ENCODE results near the gene TMEM236.

Gene TMEM236

GRCh38 chr10:17733620-17734019 is 18.4 kb upstream of the TMEM236 start:
- Mint-ChIP-seq H3K4me1 (no peaks in the 10 kb centered on the region), H3K9me3 (no peaks in the 10 kb centered on the region), H3K4me3 (no peak overlapping the region), H3K27ac (peak overlapping the region; percentile 28), H3K27me3 (no peaks in the 10 kb centered on the region), H3K36me3 (no peaks in the 10 kb centered on the region)
- DNase-seq (no peak), ATAC-seq (replicated peaks) (no peak)

GRCh38 chr10:17734432-17735080 is 17.4 kb upstream of the TMEM236 start:
- Mint-ChIP-seq H3K9me3 (no peaks in the 10 kb centered on the region), H3K4me3 (no peak overlapping the region), H3K27me3 (no peaks in the 10 kb centered on the region), H3K27ac (no peak overlapping the region), H3K36me3 (no peaks in the 10 kb centered on the region), H3K4me1 (no peaks in the 10 kb centered on the region)
- DNase-seq, result no peak
- ATAC-seq (replicated peaks), result no peak

- ATAC-seq (replicated peaks), result no peak
- no peak for DNase-seq
- Mint-ChIP-seq H3K27ac (no peak overlapping the region), H3K9me3 (no peaks in the 10 kb centered on the region), H3K27me3 (no peaks in the 10 kb centered on the region), H3K36me3 (no peaks in the 10 kb centered on the region), H3K4me3 (no peak overlapping the region), H3K4me1 (no peaks in the 10 kb centered on the region)
Measured at GRCh38 chr10:17735166-17735941, 16.6 kb upstream of the TMEM236 start.

DNA sequence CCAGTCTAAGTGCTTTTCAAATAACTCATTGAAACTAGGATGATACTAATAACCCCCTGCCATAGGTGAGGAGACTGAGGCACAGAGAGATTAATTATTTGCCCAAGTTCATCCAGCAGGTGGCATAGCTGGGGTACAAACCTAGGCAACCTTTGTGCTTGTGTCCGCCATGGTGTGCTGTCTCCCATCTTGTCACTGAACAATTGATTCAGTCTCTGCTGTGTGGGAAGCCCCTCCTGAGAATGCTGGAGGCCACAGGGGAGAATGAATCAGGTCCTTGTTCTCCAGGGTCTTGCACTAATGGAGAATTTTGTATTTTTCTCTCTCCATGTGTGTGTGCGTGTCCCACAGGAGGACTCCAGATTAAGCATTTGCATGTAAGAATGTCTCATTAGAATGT is 15.8 kb upstream of the TMEM236 start:
- ATAC-seq (replicated peaks), result no peak
- Mint-ChIP-seq H3K9me3 (no peaks in the 10 kb centered on the region), H3K27me3 (no peaks in the 10 kb centered on the region), H3K4me1 (no peaks in the 10 kb centered on the region), H3K4me3 (no peak overlapping the region), H3K36me3 (no peaks in the 10 kb centered on the region), H3K27ac (no peak overlapping the region)
- no peak for DNase-seq

DNA sequence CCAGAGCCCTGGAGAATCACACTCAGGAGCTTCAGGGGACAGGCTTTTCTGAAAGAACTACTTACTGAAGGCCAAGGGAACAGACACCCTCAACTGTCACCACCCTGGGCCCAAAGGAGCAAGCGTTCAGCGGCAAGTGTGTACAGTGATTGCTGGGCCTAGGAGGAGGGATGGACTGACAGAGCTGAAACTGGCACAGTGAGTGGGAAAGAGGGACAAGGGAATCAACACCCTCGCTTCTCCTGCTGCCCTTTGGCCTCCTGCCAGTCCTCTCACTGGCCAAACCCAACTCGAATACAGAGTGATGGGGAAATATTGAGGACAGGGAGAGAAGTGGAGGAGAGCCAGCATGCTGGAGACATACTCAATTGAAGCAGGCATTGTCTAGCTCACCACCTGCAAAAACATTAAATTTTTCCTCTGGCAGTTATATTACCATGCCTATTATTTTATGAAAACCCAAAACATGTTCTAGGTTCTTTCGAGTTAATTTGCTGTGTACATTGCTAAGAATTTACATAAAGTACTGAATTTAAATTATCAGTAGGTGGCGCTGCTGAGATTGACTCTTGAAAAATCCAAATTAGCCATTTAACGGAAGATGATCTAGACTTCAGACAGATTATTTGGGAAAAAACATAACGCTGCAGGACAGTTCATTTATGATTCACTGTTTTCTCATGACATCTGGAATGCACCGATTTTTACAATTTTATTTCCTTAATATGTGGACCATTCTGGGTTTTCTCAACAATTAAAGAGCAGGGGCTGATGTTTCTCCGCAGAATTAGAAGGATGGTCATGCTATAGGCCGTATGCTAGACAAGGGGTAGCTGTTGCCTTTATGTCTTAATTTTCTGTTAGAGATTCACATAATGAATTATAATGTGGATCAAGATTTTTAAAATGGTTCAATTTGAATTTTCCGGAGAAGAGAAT is 14.7 kb upstream of the TMEM236 start:
- DNase-seq, result no peak

GRCh38 chr10:17740668-17741067 is 11.3 kb upstream of the TMEM236 start:
- DNase-seq (no peak), ATAC-seq (replicated peaks) (no peak)
- Mint-ChIP-seq H3K27me3 (no peaks in the 10 kb centered on the region), H3K27ac (no peak overlapping the region), H3K4me1 (peaks cover 2 to 12% of the 10 kb centered on the region in 2 donors), H3K9me3 (no peaks in the 10 kb centered on the region), H3K4me3 (no peak overlapping the region), H3K36me3 (no peaks in the 10 kb centered on the region)

More for the DNA sequence above, 14.7 kb upstream of the TMEM236 start:
- Mint-ChIP-seq H3K27me3 (no peaks in the 10 kb centered on the region), H3K36me3 (no peaks in the 10 kb centered on the region), H3K4me3 (no peak overlapping the region), H3K9me3 (no peaks in the 10 kb centered on the region), H3K27ac (no peak overlapping the region), H3K4me1 (no peaks in the 10 kb centered on the region)
- peak; percentile 31 to 38 for ATAC-seq (replicated peaks)

DNA sequence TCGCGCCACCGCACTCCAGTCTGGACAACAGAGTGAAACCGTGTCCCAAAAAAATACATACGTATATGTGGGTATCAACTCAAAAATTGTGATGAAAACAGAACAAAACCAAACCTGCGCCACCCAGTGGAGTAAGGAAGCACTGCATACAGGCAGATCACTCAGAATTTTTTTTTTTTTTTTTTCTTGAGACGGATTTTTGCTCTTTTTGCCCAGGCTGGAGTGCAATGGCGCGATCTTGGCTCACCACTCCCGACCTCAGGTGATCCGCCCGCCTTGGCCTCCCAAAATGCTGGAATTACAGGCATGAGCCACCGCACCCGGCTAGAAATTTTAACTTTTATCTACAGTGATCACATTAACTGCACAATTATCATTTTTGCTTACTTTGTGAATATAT is 9.1 kb upstream of the TMEM236 start:
- Mint-ChIP-seq H3K36me3 (no peaks in the 10 kb centered on the region), H3K4me3 (no peak overlapping the region), H3K27me3 (no peaks in the 10 kb centered on the region), H3K27ac (no peak overlapping the region), H3K4me1 (peaks cover 2 to 12% of the 10 kb centered on the region in 2 donors), H3K9me3 (no peaks in the 10 kb centered on the region)
- DNase-seq, result peak; percentile 37
- peak in 1 of 2 donors; percentile 36 for ATAC-seq (replicated peaks)

GRCh38 chr10:17743437-17743836 is 8.6 kb upstream of the TMEM236 start:
- ATAC-seq (replicated peaks), result no peak
- Mint-ChIP-seq H3K9me3 (no peaks in the 10 kb centered on the region), H3K27me3 (no peaks in the 10 kb centered on the region), H3K27ac (no peak overlapping the region), H3K4me3 (no peak overlapping the region), H3K4me1 (peaks cover 2 to 12% of the 10 kb centered on the region in 2 donors), H3K36me3 (no peaks in the 10 kb centered on the region)
- no peak for DNase-seq

- no peak overlapping the region for H3K27ac Mint-ChIP-seq
- DNase-seq (no peak), ATAC-seq (replicated peaks) (no peak)
- peaks cover 2 to 12% of the 10 kb centered on the region in 2 donors for H3K4me1 Mint-ChIP-seq
- H3K27me3 Mint-ChIP-seq, result no peaks in the 10 kb centered on the region
- no peaks in the 10 kb centered on the region for H3K36me3 Mint-ChIP-seq
- no peak overlapping the region for H3K4me3 Mint-ChIP-seq
- H3K9me3 Mint-ChIP-seq, result no peaks in the 10 kb centered on the region
Measured at GRCh38 chr10:17744341-17744861, 7.6 kb upstream of the TMEM236 start.

GRCh38 chr10:17747883-17748550 is 4.0 kb upstream of the TMEM236 start:
- ATAC-seq (replicated peaks) (no peak), DNase-seq (no peak)
- H3K27ac Mint-ChIP-seq, result no peak overlapping the region
- H3K27me3 Mint-ChIP-seq, result no peaks in the 10 kb centered on the region
- H3K36me3 Mint-ChIP-seq, result no peaks in the 10 kb centered on the region
- H3K9me3 Mint-ChIP-seq, result no peaks in the 10 kb centered on the region
- H3K4me3 Mint-ChIP-seq, result no peak overlapping the region
- peaks cover 3 to 13% of the 10 kb centered on the region in 2 donors for H3K4me1 Mint-ChIP-seq

- no peaks in the 10 kb centered on the region for H3K36me3 Mint-ChIP-seq
Measured at GRCh38 chr10:17749890-17750289, 2.1 kb upstream of the TMEM236 start.

DNA sequence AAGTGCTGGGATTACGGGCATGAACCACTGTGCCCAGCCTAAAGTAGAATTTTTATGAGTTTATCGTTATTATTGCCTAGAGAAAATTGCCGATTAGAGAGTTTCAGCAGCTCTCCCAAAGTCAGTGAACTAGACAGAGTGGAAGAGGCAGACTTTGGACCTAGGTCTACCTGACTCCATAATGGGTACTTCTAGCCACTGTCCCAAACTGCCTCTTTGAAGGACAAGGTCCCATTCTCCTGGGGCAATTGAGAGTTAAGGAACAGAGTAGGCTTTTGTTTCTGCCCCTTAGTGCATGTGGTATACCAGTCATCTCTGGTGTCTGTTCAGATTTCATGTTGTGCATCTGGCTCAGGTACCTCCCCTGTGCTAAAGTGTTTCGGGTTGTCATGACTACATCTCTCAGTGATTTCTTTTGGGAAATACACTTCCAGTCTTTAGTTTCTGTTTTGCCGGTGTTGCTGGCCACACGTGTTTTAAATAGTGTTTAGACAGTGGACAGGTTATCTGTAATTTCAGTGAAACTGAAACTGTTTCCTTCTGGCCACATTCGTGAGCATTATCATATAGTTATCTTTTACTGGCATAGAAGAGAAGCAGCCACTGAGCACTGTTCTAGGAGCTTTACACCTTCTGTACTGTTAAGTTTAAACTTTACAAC is 4.7 kb downstream of the TMEM236 start:
- DNase-seq, result no peak

More at GRCh38 chr10:17749890-17750289, 2.1 kb upstream of the TMEM236 start:
- no peaks in the 10 kb centered on the region for H3K9me3 Mint-ChIP-seq
- ATAC-seq (replicated peaks), result no peak
- no peak for DNase-seq
- no peak overlapping the region for H3K27ac Mint-ChIP-seq
- H3K4me3 Mint-ChIP-seq, result no peak overlapping the region
- no peaks in the 10 kb centered on the region for H3K27me3 Mint-ChIP-seq
- H3K4me1 Mint-ChIP-seq, result peaks cover 2 to 5% of the 10 kb centered on the region in 2 donors

DNA sequence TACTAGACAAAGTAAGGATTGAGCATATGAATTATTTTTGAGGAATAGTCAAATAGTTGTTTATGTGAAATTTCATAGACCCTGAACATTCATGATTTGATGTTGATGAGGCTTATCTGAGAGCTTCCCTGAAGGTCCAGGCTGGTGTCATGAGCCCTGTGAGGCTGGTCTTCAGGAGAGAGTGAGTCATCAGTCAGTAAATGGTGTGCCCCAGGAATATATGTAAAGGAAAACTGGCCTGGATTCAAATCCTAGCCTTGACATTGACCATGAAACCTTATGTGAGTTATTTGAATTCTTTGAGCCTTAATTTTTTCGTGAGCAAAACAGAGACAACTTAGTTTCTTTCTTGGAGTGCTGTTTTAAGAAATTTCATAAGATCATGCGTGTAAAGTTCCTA is 6.2 kb downstream of the TMEM236 start:
- Mint-ChIP-seq H3K36me3 (peaks cover 0 to 3% of the 10 kb centered on the region in 2 donors), H3K4me1 (peaks cover 8 to 10% of the 10 kb centered on the region in 2 donors), H3K27me3 (no peaks in the 10 kb centered on the region), H3K9me3 (peaks cover 0 to 2% of the 10 kb centered on the region in 2 donors), H3K4me3 (no peak overlapping the region), H3K27ac (no peak overlapping the region)
- ATAC-seq (replicated peaks) (no peak), DNase-seq (no peak)

More for the DNA sequence above, 4.7 kb downstream of the TMEM236 start:
- peaks cover 8 to 10% of the 10 kb centered on the region in 2 donors for H3K4me1 Mint-ChIP-seq
- H3K27me3 Mint-ChIP-seq, result no peaks in the 10 kb centered on the region
- peak overlapping the region in 1 of 2 donors; percentile 32 for H3K4me3 Mint-ChIP-seq
- H3K27ac Mint-ChIP-seq, result peak overlapping the region; percentile 37
- peaks cover 0 to 2% of the 10 kb centered on the region in 2 donors for H3K9me3 Mint-ChIP-seq
- peaks cover 0 to 3% of the 10 kb centered on the region in 2 donors for H3K36me3 Mint-ChIP-seq
- peak; percentile 89 to 96 for ATAC-seq (replicated peaks)

Data from stimulated activated naive B cell treated with anti-CD40 and anti-IgM and Interleukin-4, amounts not matched to agents 10 μg/mL and 1 μg/mL and 100 μg/mL, for 72 hours (primary cell).